PC-9 (cell line): Measurements from ENCODE around the gene LRRC4C.

Experiments used
- CTCF ChIP-seq: fragments of 200-600 bp; sonication (generic); conservative IDR thresholded peaks from 2 replicates; pipeline ENCODE4 v1.6.1; 2017; ENCODE audit warnings: mixed run types, antibody characterized with exemption, mild to moderate bottlenecking, moderate library complexity
- EZH2 ChIP-seq: fragments of 200-600 bp; sonication (generic); IDR thresholded peaks from 2 replicates; pipeline ENCODE4 v1.8.0; 2017; ENCODE audit warnings: antibody characterized with exemption, low read depth

- TF ChIP-seq CTCF (peak; percentile 63), EZH2 (no peak)
These were observed 258.3 kb downstream of the LRRC4C start for GRCh38 chr11:41201156-41201555.
